K562 (cell line): ENCODE results near the gene RPL22.

Source experiments
- ATF3 ChIP-seq, 2 experiments: fragments of 450-650 bp in 1 of 2; sonication (generic) in 1 of 2; formaldehyde crosslinking in 1 of 2; IDR thresholded peaks in 1 of 2; conservative IDR thresholded peaks in 1 of 2; 2 replicates each; pipeline versions ENCODE4 v1.6.1 to v1.8.1; 2016 to 2023; ENCODE audit warnings: mild to moderate bottlenecking in 2 of 2, moderate library complexity in 2 of 2, inconsistent platforms in 1 of 2, missing genetic modification reagents in 1 of 2
- ELF1 ChIP-seq: fragments of 200-800 bp; sonication (Bioruptor generic); IDR thresholded peaks from 2 replicates; pipeline ENCODE4 v1.6.1; 2016; ENCODE audit warnings: missing genetic modification characterization, missing compliant biosample characterization
- EZH2 ChIP-seq: IDR thresholded peaks from 2 replicates; pipeline ENCODE4 v1.6.1; 2012; ENCODE audit warnings: low read depth, mild to moderate bottlenecking, inconsistent platforms, low read length, borderline replicate concordance
- FOXA1 ChIP-seq: fragments of 450-650 bp; IDR thresholded peaks from 2 replicates; pipeline ENCODE4 v1.6.1; 2016; ENCODE audit warnings: mild to moderate bottlenecking, borderline replicate concordance

- TF ChIP-seq ELF1 (tag) (no peak), EZH2 (no peak), ATF3 (IDR thresholded peaks at IDR 0.05) (no peak), ATF3 (CRISPR knock-in tag; conservative IDR thresholded peaks at IDR 0.05) (no peak), FOXA1 (no peak)
Measured at GRCh38 chr1:6221210-6221784, 21.9 kb upstream of the RPL22 start.
